GM18499 (cell line): ENCODE data around the gene MTHFR.
"Not testable (repeated sequence)": the region's sequence is repeated elsewhere in the genome, so short reads cannot be mapped to it uniquely, and the experiment has no call there.

Source experiments
- ATAC-seq: cut with Tn5 transposase; IDR thresholded peaks from one replicate; pipeline ENCODE4 v1.9.1; 2021; ENCODE audit warnings: moderate number of reproducible peaks; ENCODE audit not compliant: insufficient read depth, unreplicated experiment

The MTHFR gene

DNA sequence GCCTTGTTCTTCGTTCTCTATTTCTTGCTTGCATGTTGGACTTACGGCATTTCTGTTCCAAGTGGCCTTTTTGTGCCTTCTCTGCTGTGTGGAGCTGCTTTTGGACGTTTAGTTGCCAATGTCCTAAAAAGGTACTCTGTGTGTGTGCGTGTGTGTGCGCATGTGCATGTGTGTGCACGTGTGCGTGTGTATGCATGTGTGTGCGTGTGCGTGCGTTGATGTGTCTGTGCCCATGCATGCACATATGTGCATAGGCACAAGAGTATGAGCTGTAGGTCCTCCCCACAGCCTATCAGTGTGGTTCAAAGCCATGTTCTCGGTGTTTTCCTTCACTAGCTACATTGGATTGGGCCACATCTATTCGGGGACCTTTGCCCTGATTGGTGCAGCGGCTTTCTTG, 28.1 kb upstream of the MTHFR start:
- ATAC-seq = no peak

DNA sequence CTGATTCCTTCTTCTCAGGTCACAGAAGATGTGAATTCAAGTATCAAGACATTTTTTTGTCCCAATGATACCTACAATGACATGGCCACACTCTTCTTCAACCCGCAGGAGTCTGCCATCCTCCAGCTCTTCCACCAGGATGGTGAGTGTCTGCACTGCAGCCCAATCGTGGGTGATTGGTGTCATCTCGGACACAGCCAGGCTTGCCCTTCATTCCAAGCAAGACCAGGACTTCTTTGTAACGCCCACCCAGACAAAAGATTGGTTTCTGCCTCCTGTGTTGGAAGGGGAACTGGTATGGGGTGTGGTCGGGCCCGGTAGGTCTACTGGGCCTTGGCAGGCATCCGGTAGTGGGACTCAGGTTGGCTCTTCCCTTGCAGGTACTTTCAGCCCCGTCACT, 27.7 kb upstream of the MTHFR start:
- ATAC-seq = no peak

DNA sequence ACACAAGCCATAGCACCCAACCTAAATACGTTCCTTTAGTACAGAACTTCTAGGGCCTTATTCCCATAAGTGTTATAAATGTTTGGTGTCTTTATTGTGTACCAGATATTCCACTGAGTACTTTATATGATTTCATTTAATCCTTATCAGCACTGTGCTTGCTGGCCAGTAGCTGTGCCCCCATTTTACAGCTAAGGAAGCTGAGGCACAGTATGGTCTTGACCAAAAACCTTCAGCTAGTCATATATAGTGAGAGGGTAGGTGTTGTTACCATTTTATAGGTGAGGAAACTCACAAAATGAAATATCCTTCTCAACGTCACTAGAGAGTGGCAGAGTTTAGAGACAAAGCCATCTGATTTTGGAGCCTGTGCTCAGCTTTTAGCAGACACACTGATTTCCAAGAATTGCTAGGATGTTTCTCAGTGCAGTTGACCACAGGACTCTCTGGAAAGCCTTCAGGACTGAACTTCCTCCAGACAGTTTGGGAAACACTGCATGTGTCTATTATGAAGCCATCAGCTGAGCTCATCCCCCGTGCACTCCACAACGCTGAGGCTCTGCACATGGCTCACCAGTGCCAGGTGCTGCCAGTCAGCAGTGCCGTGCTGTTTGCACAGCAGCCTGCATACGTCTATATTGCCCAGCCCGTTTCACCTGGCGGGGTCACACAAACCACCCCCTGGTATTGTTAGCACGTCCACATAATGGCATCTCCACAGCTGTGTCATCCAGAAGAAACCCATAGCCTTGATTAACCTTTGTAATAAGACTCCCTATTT, 26.4 kb upstream of the MTHFR start:
- no peak for ATAC-seq

DNA sequence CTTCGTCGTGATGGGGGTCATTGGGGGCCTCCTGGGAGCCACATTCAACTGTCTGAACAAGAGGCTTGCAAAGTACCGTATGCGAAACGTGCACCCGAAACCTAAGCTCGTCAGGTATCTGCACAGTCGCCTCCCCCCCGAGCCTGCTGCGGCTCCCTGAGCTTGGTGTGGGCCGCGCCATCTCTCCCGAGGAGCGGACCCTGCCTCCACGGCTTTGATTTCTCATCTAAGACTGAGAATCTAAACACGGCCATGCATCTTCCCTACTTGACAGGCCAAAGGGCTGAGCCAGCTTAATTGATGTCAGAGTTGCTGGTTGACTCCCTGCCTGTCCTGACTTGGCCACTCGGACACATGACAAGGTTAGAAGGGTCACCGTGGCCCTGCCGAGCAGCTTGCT, 22.7 kb upstream of the MTHFR start:
- no peak for ATAC-seq

DNA sequence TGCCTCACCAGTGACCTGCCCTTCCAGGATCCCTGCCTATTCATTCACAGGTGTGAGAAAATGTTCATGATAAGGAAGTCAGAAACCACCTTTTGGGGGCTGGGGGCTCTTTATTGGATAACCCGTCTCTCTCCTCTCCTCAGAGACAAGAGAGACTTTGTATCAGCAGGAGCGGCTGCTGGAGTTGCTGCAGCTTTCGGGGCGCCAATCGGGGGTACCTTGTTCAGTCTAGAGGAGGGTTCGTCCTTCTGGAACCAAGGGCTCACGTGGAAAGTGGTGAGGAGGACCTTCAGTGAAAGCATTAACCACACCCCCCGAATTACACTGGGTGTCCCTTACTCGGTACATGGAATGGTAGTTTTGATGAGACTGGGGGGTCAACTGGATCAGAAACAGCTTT, 21.2 kb upstream of the MTHFR start:
- no peak for ATAC-seq

DNA sequence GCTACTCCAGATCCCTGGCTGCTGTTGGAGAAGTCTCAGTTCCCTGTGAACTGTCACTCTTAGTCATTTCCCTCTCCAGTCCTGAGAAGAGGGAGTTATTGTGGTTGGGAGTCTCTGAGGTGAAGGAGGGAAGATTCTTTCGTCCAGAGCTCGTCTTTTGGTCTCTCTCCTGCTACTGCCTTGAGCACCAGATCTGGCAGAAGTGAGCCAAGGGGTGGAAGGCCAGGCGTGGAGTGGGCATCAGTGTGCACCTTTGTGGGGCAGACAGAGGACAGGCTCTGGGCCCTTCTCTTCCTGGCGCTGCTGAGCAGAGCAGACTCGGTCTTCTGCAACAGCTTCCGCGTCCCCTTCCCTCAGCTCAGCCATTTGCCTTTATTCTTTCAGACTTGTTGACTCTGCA, 19.4 kb upstream of the MTHFR start:
- ATAC-seq = no peak

DNA sequence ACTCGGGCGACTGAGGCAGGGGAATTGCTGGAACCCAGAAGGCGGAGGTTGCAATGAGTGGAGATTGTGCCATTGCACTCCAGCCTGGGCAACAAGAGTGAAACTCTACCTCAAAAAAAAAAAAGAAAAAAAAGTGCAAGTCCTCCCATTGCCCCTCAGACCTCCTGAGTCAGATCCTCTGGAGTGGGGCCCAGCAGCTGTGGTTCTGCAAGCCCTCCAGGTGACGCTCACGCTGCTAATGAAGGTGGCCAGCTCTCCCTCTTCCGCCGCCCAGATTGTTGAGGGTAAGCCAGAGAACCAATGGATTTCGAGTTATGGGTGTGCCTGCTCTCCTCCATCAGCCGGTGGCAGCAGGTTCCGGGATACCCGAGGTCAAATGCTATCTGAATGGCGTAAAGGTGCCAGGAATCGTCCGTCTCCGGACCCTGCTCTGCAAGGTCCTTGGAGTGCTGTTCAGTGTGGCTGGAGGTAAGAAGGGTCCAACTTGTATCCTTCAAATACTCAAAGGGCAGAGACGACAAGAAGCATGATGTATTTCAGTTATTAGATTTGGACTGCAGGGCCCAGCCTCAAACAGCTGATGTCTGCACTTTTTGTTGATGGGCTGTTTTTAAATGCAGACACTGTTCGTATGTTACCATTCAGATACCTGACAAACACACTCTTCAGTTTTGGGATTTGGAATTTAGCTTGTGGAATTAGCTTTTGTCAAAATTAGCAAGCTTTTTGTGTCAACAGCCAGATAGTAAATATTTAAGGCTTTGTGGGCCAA, 17.8 kb upstream of the MTHFR start:
- ATAC-seq = no peak

DNA sequence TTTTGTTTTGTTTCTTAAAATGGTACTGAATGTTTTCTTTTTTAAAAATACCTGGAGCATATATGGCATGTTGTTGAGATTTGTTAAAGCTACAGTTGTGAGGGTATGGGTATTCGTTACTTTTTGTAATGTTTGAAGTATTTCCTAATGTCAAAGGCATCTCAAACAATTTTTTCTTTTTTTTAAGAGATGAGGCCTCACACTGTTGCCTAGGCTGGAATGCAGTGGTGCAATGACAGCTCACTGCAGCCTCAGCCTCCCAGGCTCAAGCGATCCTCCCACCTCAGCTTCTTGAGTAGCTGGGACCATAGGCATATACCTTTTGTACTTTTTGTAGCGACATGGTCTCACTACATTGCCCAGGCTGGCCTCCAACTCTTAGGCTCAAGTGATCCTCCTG, 16.3 kb upstream of the MTHFR start:
- no peak for ATAC-seq

DNA sequence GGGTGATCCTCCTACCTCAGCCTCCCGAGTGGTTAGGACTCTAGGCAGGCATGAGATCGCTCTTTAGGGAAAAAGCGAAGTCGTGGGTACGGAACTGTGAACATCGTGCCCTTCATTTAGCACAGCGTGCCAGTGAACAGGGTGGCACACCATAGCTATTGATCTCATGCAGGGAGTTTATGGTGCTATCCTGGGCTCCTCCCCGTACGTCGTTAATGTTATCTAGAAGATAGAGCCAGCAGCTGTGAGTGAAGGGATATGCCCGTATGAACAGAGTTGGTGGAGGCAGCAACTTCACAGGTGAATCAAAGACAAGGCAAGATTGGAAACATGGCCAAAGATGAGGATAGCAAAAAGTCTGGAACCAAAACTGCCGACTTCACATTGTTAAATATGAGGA, 11.4 kb upstream of the MTHFR start:
- no peak for ATAC-seq

DNA sequence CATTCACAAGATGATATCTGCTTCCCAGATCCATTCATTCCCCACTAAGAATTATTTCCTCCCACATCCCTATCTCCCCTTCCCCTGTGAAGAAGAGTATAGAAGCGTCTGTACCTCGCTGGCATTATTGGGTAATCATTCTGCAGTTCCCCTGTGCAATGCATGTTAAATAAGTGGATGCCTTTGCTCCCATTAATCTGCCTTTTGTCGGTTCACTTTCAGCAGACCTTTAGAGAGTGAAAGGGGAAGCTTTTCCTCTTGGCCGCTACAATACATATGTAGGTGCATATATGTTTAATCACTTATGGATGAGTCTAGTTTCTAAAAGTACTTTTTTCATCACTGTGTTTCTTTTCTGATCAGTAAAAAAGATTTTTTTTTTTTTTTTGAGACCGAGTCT, 7.3 kb upstream of the MTHFR start:
- ATAC-seq = no peak

DNA sequence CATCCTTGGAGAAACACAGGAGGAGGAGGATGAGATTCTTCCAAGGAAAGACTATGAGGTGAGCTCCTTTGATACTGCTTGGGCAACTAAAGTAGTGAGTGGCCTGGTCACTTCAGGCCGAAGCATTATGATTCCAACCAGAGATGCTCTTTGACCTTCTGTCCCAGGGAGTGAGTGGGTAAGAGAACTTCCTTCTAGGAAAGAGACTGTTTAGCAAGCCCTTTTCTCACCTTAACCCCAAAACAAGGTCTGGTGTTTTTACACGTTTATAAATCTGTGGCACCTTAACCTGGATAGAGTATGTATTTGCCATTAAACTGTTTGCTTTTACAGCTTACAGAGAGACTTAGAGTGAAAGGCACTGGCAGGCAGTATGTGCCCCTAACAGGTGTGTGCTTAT, 1.4 kb upstream of the MTHFR start:
- no peak for ATAC-seq

DNA sequence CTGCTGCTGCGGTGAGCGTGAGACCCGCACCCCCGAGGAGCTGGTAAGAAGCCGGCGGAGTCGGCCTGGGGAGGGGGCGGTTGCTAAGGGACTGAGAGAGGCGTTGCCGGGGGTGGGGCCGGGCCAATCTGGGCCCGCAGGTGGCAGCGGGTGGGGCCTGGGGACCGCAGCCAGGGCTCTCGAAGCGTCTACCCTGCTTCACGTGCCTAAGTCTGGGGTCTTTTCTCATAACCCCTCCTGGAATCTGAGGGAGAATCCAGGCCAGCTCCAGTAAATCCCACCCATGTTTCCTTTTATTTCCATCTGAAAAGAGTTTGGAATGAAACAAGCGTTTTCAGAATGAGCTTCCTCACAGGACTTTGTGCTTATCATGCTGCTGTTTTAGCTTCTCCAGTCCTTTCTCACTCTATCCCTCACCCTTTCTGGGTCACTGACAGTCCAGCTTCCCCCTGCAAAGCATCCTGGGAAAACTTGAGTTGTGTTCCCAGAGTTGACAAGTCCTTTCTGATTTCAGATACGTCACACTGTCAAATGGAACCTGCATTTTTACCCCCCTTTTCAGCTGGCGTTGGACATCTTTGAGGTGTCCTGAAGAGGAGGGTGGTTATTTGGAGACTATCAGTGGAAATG, 658 bp upstream of the MTHFR start:
- ATAC-seq = peak; percentile 9

DNA sequence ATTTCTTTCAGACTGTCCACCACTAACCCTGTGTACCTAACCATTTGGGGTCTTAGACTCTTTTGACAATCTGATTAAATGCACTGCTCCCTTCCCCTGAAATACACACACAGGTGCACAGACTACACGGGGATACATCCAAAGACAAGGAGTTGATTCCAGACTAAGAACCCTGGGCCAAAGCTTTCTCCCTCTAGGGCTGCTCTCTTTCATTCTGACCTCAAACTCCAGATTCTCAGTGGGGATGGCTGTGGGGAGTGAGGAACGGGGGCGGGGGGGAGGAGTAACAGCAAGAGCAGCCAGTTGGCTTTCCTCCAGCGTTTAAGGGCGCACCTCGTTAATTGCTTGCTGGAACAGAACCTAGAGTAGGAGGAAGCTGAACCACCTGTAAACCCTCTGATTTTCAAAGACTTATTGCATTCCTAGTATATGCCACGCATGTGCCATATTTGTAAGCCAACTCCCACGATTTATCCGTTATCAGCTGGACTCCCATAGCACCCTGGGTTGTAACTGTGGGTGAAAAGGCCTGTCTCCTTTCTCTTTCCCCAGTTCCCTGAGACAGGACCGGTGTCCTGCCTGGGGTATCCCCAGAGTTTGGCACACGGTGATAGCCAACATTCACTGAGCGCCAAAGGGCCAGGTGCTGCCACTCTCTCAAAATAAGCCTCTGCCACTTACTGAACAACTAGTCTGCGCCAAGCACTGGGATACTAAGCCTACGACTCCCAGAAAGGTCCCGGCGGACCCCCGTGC, 920 bp downstream of the MTHFR start:
- no peak for ATAC-seq

DNA sequence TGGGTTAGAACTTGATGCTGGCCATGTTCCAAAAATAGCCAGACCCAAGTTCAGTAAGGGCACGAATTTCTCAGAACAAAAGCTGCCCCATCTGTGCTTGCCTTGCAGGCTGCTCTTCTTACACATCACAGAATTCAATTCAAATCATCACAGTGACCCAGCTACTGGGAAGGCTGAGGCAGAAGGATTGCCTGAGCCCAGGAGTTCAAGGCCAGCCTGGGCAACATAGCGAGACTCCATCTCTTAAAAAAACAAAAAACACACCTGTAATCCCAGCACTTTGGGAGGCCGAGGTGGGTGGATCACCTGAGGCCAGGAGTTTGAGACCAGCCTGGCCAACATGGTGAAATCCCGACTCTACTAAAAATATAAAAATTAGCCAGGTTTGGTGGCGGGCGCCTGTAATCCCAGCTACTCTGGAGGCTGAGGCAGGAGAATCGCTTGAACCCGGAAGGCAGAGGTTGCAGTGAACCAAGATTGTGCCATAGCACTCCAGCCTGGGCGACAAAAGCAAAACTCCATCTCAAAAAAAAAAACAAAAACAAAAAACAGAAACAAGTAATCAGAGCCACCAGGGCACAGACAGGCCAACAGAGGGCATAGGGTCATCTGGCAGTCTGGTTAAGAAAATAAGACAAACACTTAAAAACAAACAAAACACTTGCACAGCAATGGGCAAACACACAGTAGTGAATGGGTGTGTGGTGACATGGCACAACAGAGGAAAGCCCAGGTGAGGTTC, 1.7 kb downstream of the MTHFR start:
- ATAC-seq = not testable (repeated sequence)

DNA sequence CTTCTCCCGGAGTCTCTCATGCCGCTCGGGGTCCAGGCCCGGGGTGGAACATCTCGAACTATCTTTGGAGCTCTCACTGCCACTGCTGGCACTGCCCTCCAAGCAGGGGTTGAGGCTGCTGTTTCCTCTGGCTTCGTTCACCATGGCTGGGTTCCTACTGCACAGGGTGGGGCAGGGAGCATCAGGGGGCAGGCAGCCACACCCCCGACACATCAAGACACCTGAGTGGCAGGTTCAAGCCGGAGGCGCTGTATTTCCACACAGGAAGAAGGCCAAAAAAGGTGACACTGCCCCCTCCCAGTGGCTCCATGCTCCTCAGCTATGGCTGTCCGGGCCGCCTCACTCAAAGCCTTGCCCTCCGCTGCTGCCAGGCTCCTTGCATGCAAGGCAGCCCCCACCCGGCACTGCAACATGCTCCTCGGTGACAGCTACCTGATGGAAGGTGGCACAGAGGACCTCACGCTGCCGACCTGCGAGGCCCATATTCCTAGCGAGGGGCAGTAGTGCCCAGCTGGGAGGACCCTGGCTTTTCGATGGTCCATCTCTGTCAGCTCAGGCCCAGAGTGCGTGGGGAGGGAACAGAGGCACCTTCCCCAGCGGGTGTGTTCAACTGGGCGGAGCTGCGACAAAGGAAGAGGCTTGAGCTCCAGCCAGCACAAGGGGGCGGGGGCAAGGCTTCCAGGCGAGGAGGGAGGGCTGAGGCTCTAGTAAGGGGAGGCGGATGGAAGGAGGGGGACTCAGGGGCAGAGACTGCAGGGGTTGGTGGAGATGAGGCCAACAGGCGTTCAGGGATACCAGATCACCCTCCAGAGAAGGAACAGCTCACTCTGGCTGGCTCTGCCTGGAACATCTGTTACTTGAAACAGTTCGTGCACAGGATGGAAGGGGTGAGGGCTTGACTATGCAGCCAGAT, 2.5 kb downstream of the MTHFR start:
- no peak for ATAC-seq

DNA sequence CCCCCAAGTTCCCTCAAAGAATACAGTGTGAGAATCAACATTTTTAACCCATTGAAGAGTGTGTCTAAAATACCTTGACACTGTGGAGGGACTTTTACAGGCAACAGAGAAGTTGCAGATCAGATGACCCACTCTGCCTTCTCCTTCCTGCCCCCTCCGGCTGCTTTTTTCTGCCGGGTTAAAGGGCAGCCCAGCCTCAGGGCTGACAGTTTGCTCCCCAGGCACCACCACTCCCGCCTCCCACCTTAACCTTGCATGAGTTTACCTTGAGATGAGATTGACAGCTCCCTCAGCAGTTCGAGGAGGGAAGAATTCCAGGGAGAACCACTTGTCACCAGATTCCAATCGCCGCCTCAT, 3.2 kb downstream of the MTHFR start:
- no peak for ATAC-seq

DNA sequence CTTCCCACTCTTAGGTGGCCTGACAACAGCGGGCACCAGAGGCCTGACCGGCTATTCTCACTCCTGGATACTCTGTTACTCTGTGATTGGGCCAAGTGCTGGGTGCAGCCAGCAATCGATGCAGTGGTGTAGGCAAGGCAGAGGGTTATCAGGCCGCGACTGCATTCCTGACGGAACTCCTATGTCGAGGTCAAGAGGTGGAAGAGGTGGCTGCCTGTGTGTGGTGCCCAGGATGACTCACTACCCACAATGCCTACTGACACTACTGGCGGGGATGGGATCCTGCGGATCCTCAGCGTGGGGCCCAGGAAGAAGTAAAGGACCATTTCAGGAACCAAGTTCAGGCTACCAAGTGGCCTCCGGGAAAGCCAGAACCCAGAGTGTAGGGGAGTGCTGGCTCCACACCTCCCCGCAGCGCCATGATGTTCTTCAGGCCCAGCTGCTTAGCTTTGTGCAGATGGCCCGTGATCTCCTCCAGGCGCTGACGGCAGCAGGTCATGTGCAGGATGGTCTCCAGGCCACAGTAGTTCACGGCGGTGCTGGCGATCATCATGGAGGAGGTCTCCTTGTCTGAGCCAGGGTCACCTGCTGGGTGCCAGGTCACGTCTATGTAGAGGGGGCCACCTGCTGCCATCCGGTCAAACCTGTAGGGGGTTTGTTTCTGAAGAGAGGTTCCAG, 4.9 kb downstream of the MTHFR start:
- ATAC-seq = no peak

DNA sequence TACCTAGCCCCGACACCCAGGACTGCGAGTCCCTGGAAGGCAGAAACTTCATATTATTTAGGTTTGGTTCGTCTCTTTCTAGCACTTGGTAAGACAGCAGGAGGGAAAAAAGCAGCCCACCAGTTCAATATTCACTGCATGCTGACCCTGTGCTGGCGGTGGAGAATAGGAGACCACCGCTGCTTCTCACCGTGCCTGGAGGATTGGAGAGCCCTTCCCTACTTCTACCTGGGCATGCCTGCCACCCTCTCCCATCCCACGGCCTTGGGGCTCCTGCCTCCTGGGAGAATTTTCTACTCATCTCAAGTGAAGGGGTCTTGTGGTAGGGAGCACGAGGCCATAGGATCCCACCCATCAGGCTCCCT, 5.4 kb downstream of the MTHFR start:
- ATAC-seq = no peak

DNA sequence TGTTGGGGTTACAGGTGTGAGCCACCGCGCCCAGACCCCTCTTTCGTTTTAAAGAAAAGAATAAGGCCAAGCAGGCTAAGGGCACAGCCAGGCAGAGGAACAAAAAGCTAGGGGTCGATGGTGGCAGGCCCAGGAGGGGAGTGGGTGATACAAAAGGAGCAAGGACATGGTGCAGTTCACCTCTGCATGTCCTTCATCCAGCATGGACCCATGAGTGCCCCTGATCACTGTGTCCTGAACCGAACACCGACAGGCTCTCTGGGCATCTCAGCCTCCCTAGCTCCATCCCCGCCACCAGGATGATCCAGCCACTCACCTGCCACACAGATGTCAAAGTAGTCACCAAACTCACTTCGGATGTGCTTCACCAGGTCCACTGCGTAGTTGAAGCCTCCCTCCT, 5.9 kb downstream of the MTHFR start:
- ATAC-seq = no peak
